ENCODE measurements around the gene FUOM. TPM values are rescaled to one million over a fixed set of nuclear protein-coding genes. Genes with fewer than 3 reads are reported as not detected.
A peak's percentile ranks its signal among the peaks of the same experiment; 100 is the strongest.
"Not testable (repeated sequence)": the region's sequence is repeated elsewhere in the genome, so short reads cannot be mapped to it uniquely, and the experiment has no call there.

Gene FUOM
- total RNA-seq, 2 experiments from 2014 or later: 11.9 to 16.2 TPM

GRCh38 chr10:133324857-133325260, 33.0 kb downstream of the FUOM start:
- Mint-ChIP-seq H3K27me3 (peaks cover 31% of the 10 kb centered on the region), H3K9me3 (no peaks in the 10 kb centered on the region), H3K4me3 (no peak overlapping the region), H3K27ac (no peak overlapping the region), H3K36me3 (ENCODE audit: low read depth) (no peaks in the 10 kb centered on the region), H3K4me1 (peaks cover 7% of the 10 kb centered on the region)
- DNase-seq: no peak
- CTCF ChIA-PET: interaction anchor here (1.1 kb wide), 1 partner anchor 9 kb away, joined by 4 read pairs; no protein-coding TSS in a partner anchor
- POLR2A ChIA-PET: no interaction called here

- H3K4me1 Mint-ChIP-seq: peaks cover 6% of the 10 kb centered on the region
- no peak overlapping the region for H3K27ac Mint-ChIP-seq
- ChIA-PET CTCF (interaction anchor here (1.0 to 1.3 kb wide), 2 partner anchors 57 to 64 kb away, joined by 3 read pairs; no protein-coding TSS in a partner anchor), POLR2A (no interaction called here)
- H3K27me3 Mint-ChIP-seq: peaks cover 30% of the 10 kb centered on the region
- H3K4me3 Mint-ChIP-seq: no peak overlapping the region
- DNase-seq: peak; percentile 50
- no peaks in the 10 kb centered on the region for H3K36me3 Mint-ChIP-seq (ENCODE audit: low read depth)
- H3K9me3 Mint-ChIP-seq: no peaks in the 10 kb centered on the region
Observed at GRCh38 chr10:133324198-133324792, 33.5 kb downstream of the FUOM start.

GRCh38 chr10:133322064-133322709, 35.6 kb downstream of the FUOM start:
- H3K9me3 Mint-ChIP-seq; H3K27ac Mint-ChIP-seq; POLR2A ChIA-PET; H3K4me1 Mint-ChIP-seq; DNase-seq; H3K4me3 Mint-ChIP-seq; H3K36me3 Mint-ChIP-seq (ENCODE audit: low read depth): not testable (repeated sequence)
- CTCF ChIA-PET: interaction anchor here (4.0 kb wide), 1 partner anchor 7 kb away, joined by 23 read pairs; no protein-coding TSS in a partner anchor
- H3K27me3 Mint-ChIP-seq: peaks cover 20% of the 10 kb centered on the region

GRCh38 chr10:133320852-133321422, 36.9 kb downstream of the FUOM start:
- DNase-seq; H3K9me3 Mint-ChIP-seq; H3K36me3 Mint-ChIP-seq (ENCODE audit: low read depth); H3K4me3 Mint-ChIP-seq; POLR2A ChIA-PET; H3K27ac Mint-ChIP-seq; H3K27me3 Mint-ChIP-seq: not testable (repeated sequence)
- H3K4me1 Mint-ChIP-seq: peaks cover 11% of the 10 kb centered on the region
- CTCF ChIA-PET: interaction anchor here (4.0 kb wide), 1 partner anchor 8 kb away, joined by 23 read pairs; no protein-coding TSS in a partner anchor

- ChIA-PET CTCF (interaction anchor here (0.7 to 4.0 kb wide), 4 partner anchors 11 to 58 kb away, joined by 3 to 23 read pairs (median 3); no protein-coding TSS in a partner anchor), POLR2A (no interaction called here)
- Mint-ChIP-seq H3K9me3 (no peaks in the 10 kb centered on the region), H3K36me3 (ENCODE audit: low read depth) (no peaks in the 10 kb centered on the region), H3K4me1 (peaks cover 10% of the 10 kb centered on the region), H3K4me3 (peak overlapping the region; percentile 36), H3K27ac (no peak overlapping the region), H3K27me3 (peaks cover 5% of the 10 kb centered on the region)
- DNase-seq: peak; percentile 65
Observed at GRCh38 chr10:133318494-133319127, 39.2 kb downstream of the FUOM start.

GRCh38 chr10:133316732-133317131, 41.1 kb downstream of the FUOM start:
- no peaks in the 10 kb centered on the region for H3K9me3 Mint-ChIP-seq
- H3K27me3 Mint-ChIP-seq: peaks cover 5% of the 10 kb centered on the region
- H3K4me1 Mint-ChIP-seq: peaks cover 10% of the 10 kb centered on the region
- ChIA-PET POLR2A (no interaction called here), CTCF (no interaction called here)
- no peak for DNase-seq
- no peak overlapping the region for H3K4me3 Mint-ChIP-seq
- no peak overlapping the region for H3K27ac Mint-ChIP-seq
- H3K36me3 Mint-ChIP-seq (ENCODE audit: low read depth): peaks cover 7% of the 10 kb centered on the region

- CTCF ChIA-PET: interaction anchor here (1.1 to 2.0 kb wide), 2 partner anchors 13 to 169 kb away, joined by 3 to 6 read pairs; no protein-coding TSS in a partner anchor
- H3K36me3 Mint-ChIP-seq (ENCODE audit: low read depth): peaks cover 10% of the 10 kb centered on the region
- H3K27me3 Mint-ChIP-seq: peaks cover 5% of the 10 kb centered on the region
- H3K4me1 Mint-ChIP-seq: peaks cover 10% of the 10 kb centered on the region
- H3K27ac Mint-ChIP-seq: no peak overlapping the region
- POLR2A ChIA-PET: no interaction called here
- no peak for DNase-seq
- H3K4me3 Mint-ChIP-seq: no peak overlapping the region
- no peaks in the 10 kb centered on the region for H3K9me3 Mint-ChIP-seq
Observed at GRCh38 chr10:133316266-133316665, 41.6 kb downstream of the FUOM start.

- peaks cover 5% of the 10 kb centered on the region for H3K27me3 Mint-ChIP-seq
- H3K27ac Mint-ChIP-seq: no peak overlapping the region
- H3K4me3 Mint-ChIP-seq: no peak overlapping the region
- ChIA-PET CTCF (interaction anchor here (1.1 to 2.0 kb wide), 3 partner anchors 14 to 168 kb away, joined by 3 to 6 read pairs (median 5); no protein-coding TSS in a partner anchor), POLR2A (no interaction called here)
- H3K4me1 Mint-ChIP-seq: peaks cover 10% of the 10 kb centered on the region
- H3K36me3 Mint-ChIP-seq (ENCODE audit: low read depth): peaks cover 11% of the 10 kb centered on the region
- no peaks in the 10 kb centered on the region for H3K9me3 Mint-ChIP-seq
- no peak for DNase-seq
Observed at GRCh38 chr10:133315847-133316246, 42.0 kb downstream of the FUOM start.

- Mint-ChIP-seq H3K4me1 (peaks cover 10% of the 10 kb centered on the region), H3K4me3 (no peak overlapping the region), H3K36me3 (ENCODE audit: low read depth) (peaks cover 17% of the 10 kb centered on the region), H3K9me3 (no peaks in the 10 kb centered on the region), H3K27me3 (peaks cover 5% of the 10 kb centered on the region), H3K27ac (no peak overlapping the region)
- DNase-seq: no peak
- CTCF ChIA-PET: interaction anchor here (1.2 to 2.0 kb wide), 3 partner anchors 15 to 47 kb away, joined by 4 to 6 read pairs (median 5); no protein-coding TSS in a partner anchor
- POLR2A ChIA-PET: no interaction called here
Observed at GRCh38 chr10:133314911-133315310, 42.9 kb downstream of the FUOM start.

- Mint-ChIP-seq H3K36me3 (ENCODE audit: low read depth) (peaks cover 17% of the 10 kb centered on the region), H3K27ac (no peak overlapping the region), H3K4me3 (no peak overlapping the region), H3K27me3 (no peaks in the 10 kb centered on the region), H3K4me1 (peaks cover 7% of the 10 kb centered on the region), H3K9me3 (no peaks in the 10 kb centered on the region)
- POLR2A ChIA-PET: no interaction called here
- no peak for DNase-seq
- CTCF ChIA-PET: no interaction called here
Observed at GRCh38 chr10:133313192-133313591, 44.6 kb downstream of the FUOM start.

GRCh38 chr10:133312769-133313145, 45.1 kb downstream of the FUOM start:
- POLR2A ChIA-PET: no interaction called here
- no peak for DNase-seq
- CTCF ChIA-PET: no interaction called here

GRCh38 chr10:133312016-133312768, 45.6 kb downstream of the FUOM start:
- no peaks in the 10 kb centered on the region for H3K27me3 Mint-ChIP-seq
- no peak overlapping the region for H3K27ac Mint-ChIP-seq
- no peaks in the 10 kb centered on the region for H3K9me3 Mint-ChIP-seq
- ChIA-PET CTCF (interaction anchor here (1.3 kb wide), 1 partner anchor 54 kb away, joined by 3 read pairs; no protein-coding TSS in a partner anchor), POLR2A (no interaction called here)
- peaks cover 15% of the 10 kb centered on the region for H3K4me1 Mint-ChIP-seq
- H3K4me3 Mint-ChIP-seq: no peak overlapping the region
- no peak for DNase-seq
- peaks cover 19% of the 10 kb centered on the region for H3K36me3 Mint-ChIP-seq (ENCODE audit: low read depth)

More at GRCh38 chr10:133312769-133313145, 45.1 kb downstream of the FUOM start:
- Mint-ChIP-seq H3K4me1 (peaks cover 9% of the 10 kb centered on the region), H3K36me3 (ENCODE audit: low read depth) (peaks cover 18% of the 10 kb centered on the region), H3K9me3 (no peaks in the 10 kb centered on the region), H3K4me3 (no peak overlapping the region), H3K27ac (no peak overlapping the region), H3K27me3 (no peaks in the 10 kb centered on the region)

Data from activated CD4-positive, alpha-beta T cell treated with anti-CD3 and anti-CD28 coated beads, Interleukin-2, amount 10 ng/mL, durations not matched to agents 7 days and 5 days (primary cell).